A549 (cell line): ENCODE measurements around the gene GPRIN1.
A peak's percentile ranks its signal among the peaks of the same experiment; 100 is the strongest.

ENCODE experiments used
- BCL3 ChIP-seq: fragments of >200 bp; sonication (Bioruptor Twin); formaldehyde crosslinking; IDR thresholded peaks from 3 replicates; pipeline ENCODE4 v1.6.1; 2016
- CBX2 ChIP-seq: fragments of 200-600 bp; sonication (generic); IDR thresholded peaks from 2 replicates; pipeline ENCODE4 v1.6.1; 2016; ENCODE audit warnings: low read depth, mild to moderate bottlenecking, borderline replicate concordance
- EP300 ChIP-seq, 2 experiments: fragments of >200 bp; sonication (Bioruptor Twin); formaldehyde crosslinking; IDR thresholded peaks; 2 replicates in 1 of 2; 3 replicates in 1 of 2; pipeline ENCODE4 v1.6.1; 2016 to 2017
- HOXB5 ChIP-seq: fragments of 250-450 bp; sonication (Bioruptor Pico); IDR thresholded peaks from 2 replicates; pipeline ENCODE4 v1.5.0; 2020; ENCODE audit warnings: mild to moderate bottlenecking, moderate library complexity
- MAFK ChIP-seq: fragments of 450-650 bp; IDR thresholded peaks from 2 replicates; pipeline ENCODE4 v1.6.1; 2014; ENCODE audit not compliant: partially characterized antibody
- NR3C1 ChIP-seq: fragments of >200 bp; sonication (Bioruptor Twin); formaldehyde crosslinking; IDR thresholded peaks from 3 replicates; pipeline ENCODE4 v1.6.1; 2017
- POLR2A ChIP-seq: IDR thresholded peaks from 2 replicates; pipeline ENCODE4 v1.6.1; 2012; ENCODE audit warnings: mild to moderate bottlenecking, low read length
- RAD21 ChIP-seq, 2 experiments: fragments of >200 bp in 1 of 2; sonication (Bioruptor Twin) in 1 of 2; formaldehyde crosslinking in 1 of 2; IDR thresholded peaks in 1 of 2; conservative IDR thresholded peaks in 1 of 2; 2 replicates in 1 of 2; 3 replicates in 1 of 2; pipeline ENCODE4 v1.6.1; 2012 to 2018; ENCODE audit warnings: inconsistent platforms in 1 of 2
- SREBF2 ChIP-seq: fragments of 450-650 bp; IDR thresholded peaks from 2 replicates; pipeline ENCODE4 v1.6.1; 2014; ENCODE audit warnings: mild to moderate bottlenecking, moderate library complexity
- TF ChIP-seq, protein P1 (sequence below): fragments of >200 bp; sonication (Bioruptor Twin); formaldehyde crosslinking; IDR thresholded peaks from 3 replicates; pipeline ENCODE4 v1.5.1; 2016
- TF ChIP-seq, protein P2 (sequence below): fragments of >200 bp; sonication (Bioruptor Twin); formaldehyde crosslinking; IDR thresholded peaks from 2 replicates; pipeline ENCODE4 v1.6.1; 2016
- TF ChIP-seq, protein P3 (sequence below): fragments of 250-450 bp; sonication (Bioruptor Pico); IDR thresholded peaks from 2 replicates; pipeline ENCODE4 v1.5.0; 2021; ENCODE audit warnings: mild to moderate bottlenecking, moderate library complexity, borderline replicate concordance
- TF ChIP-seq, protein P4 (sequence below): IDR thresholded peaks from 2 replicates; pipeline ENCODE4 v1.6.1; 2012

DNA sequence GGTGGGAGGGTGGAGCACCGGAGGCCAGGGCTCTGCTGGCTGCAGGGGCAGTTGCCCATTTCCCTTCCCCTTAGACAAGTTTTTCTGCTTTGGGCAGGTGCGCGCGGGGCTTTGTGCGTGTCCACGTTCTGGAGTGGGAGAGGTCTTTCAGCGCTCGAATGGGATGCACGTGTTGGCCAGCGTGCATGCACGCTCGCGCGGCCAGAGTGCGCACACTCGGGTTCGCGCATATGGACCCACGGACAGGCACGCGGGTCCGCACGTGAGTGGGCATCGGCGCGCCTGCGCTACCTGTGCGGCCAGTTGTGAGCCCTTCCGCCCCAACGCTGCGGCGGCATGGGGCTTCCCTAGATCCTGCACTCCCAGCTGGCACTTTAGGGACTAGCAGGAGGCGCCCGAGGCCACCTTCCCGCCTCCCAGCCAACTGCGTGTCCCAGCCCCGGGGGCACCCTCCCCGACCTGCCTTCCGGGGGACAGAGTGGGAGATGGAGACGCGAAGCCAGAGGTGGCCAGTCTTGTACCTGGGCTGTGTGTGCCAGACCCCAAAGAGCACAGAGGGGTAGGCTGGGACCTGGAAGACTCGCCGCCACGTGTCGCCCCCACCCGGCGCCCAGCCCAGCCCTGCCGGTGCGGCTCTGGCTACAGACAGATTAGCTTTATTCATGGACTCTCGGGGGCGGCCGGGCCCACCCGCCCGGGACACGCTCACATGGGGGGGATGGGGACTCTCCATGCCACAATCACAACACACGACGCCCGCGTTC is 9.8 kb upstream of the GPRIN1 start:
- TF ChIP-seq NR3C1 (no peak), POLR2A (no peak), RAD21 (conservative IDR thresholded peaks at IDR 0.05 in 1 of 2, IDR thresholded peaks at IDR 0.05 in 1 of 2) (0 out of 5 replicates have a peak, but pooled peaks of 1 of the 2 experiments have one; percentile 6), EP300 (IDR thresholded peaks at IDR 0.05) (no peak), MAFK (no peak), BCL3 (no peak), CBX2 (no peak), SREBF2 (no peak), HOXB5 (no peak)
- TF ChIP-seq, protein P1, sequence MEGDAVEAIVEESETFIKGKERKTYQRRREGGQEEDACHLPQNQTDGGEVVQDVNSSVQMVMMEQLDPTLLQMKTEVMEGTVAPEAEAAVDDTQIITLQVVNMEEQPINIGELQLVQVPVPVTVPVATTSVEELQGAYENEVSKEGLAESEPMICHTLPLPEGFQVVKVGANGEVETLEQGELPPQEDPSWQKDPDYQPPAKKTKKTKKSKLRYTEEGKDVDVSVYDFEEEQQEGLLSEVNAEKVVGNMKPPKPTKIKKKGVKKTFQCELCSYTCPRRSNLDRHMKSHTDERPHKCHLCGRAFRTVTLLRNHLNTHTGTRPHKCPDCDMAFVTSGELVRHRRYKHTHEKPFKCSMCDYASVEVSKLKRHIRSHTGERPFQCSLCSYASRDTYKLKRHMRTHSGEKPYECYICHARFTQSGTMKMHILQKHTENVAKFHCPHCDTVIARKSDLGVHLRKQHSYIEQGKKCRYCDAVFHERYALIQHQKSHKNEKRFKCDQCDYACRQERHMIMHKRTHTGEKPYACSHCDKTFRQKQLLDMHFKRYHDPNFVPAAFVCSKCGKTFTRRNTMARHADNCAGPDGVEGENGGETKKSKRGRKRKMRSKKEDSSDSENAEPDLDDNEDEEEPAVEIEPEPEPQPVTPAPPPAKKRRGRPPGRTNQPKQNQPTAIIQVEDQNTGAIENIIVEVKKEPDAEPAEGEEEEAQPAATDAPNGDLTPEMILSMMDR: no peak; the same call in 2 of the 3 replicates
- TF ChIP-seq, protein P2, sequence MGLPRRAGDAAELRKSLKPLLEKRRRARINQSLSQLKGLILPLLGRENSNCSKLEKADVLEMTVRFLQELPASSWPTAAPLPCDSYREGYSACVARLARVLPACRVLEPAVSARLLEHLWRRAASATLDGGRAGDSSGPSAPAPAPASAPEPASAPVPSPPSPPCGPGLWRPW: no peak
- TF ChIP-seq, protein P3, sequence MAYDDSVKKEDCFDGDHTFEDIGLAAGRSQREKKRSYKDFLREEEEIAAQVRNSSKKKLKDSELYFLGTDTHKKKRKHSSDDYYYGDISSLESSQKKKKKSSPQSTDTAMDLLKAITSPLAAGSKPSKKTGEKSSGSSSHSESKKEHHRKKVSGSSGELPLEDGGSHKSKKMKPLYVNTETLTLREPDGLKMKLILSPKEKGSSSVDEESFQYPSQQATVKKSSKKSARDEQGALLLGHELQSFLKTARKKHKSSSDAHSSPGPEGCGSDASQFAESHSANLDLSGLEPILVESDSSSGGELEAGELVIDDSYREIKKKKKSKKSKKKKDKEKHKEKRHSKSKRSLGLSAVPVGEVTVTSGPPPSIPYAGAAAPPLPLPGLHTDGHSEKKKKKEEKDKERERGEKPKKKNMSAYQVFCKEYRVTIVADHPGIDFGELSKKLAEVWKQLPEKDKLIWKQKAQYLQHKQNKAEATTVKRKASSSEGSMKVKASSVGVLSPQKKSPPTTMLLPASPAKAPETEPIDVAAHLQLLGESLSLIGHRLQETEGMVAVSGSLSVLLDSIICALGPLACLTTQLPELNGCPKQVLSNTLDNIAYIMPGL (CRISPR knock-in tag): no peak
- TF ChIP-seq, protein P4, sequence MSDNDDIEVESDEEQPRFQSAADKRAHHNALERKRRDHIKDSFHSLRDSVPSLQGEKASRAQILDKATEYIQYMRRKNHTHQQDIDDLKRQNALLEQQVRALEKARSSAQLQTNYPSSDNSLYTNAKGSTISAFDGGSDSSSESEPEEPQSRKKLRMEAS: no peak; the same call in 1 of the 2 replicates
